Natural killer cell (primary cell): Measurements from ENCODE around the gene MGME1. TPM values are rescaled to one million over a fixed set of nuclear protein-coding genes. Genes with fewer than 3 reads are reported as not detected.

ENCODE experiments used
- ATAC-seq, 3 donors: fragments of 150-1000 bp in 2 of 3; fragments of 200-7000 bp in 1 of 3; cut with Tn5 transposase; 1 replicate in 1 of 3; 2 replicates in 2 of 3; pipeline ENCODE4 v1.10.0; 2021; ENCODE audit warnings: mild to moderate bottlenecking in 2 of 3, moderate library complexity in 2 of 3
- DNase-seq, 2 donors: peaks; one replicate each; pipeline versions ENCODE4 v3.0.0 to v3.0.0-alpha.2; 2013 to 2021; ENCODE audit warnings: mixed read lengths in 1 of 2
- H3K27ac ChIP-seq: one replicate; pipeline ENCODE4 v1.5.1; 2013; ENCODE audit warnings: mild to moderate bottlenecking, low read length
- H3K27me3 ChIP-seq: one replicate; pipeline ENCODE4 v1.6.1; 2013; ENCODE audit warnings: low read length; ENCODE audit not compliant: control insufficient read depth, insufficient read depth
- H3K36me3 ChIP-seq: one replicate; pipeline ENCODE4 v1.6.1; 2013; ENCODE audit warnings: low read length; ENCODE audit not compliant: control insufficient read depth, insufficient read depth
- H3K4me1 ChIP-seq: one replicate; pipeline ENCODE4 v1.6.1; 2013; ENCODE audit warnings: low read length; ENCODE audit not compliant: control insufficient read depth, insufficient read depth
- H3K4me3 ChIP-seq: one replicate; pipeline ENCODE4 v1.5.1; 2013; ENCODE audit warnings: low read length
- H3K9me3 ChIP-seq: one replicate; pipeline ENCODE4 v1.6.1; 2013; ENCODE audit warnings: low read length; ENCODE audit not compliant: control insufficient read depth, insufficient read depth
- H3K27ac Mint-ChIP-seq, 2 donors: one replicate each; pipeline ENCODE4 v1.8.0; 2022; ENCODE audit warnings: mild to moderate bottlenecking in 2 of 2, mixed read lengths in 2 of 2, moderate library complexity in 1 of 2
- H3K27me3 Mint-ChIP-seq, 2 donors: one replicate each; pipeline ENCODE4 v1.8.0; 2022; ENCODE audit warnings: low read depth in 2 of 2, mixed read lengths in 2 of 2
- H3K36me3 Mint-ChIP-seq: one replicate; pipeline ENCODE4 v1.8.0; 2022; ENCODE audit warnings: mixed read lengths
- H3K4me1 Mint-ChIP-seq, 2 donors: one replicate each; pipeline ENCODE4 v1.8.0; 2022; ENCODE audit warnings: mixed read lengths in 2 of 2
- H3K4me3 Mint-ChIP-seq: one replicate; pipeline ENCODE4 v1.8.0; 2022; ENCODE audit warnings: mild to moderate bottlenecking, moderate library complexity, mixed read lengths
- H3K9me3 Mint-ChIP-seq, 2 donors: one replicate each; pipeline ENCODE4 v1.8.0; 2022; ENCODE audit warnings: mixed read lengths in 2 of 2
- WGBS: methylation state at CpG from one replicate; pipeline ENCODE4 v1.1.7; 2013; ENCODE audit warnings: missing lambda C conversion rate; ENCODE audit not compliant: insufficient coverage; 5-methylcytosine and 5-hydroxymethylcytosine counted together
- intact Hi-C: fragments of 100-400 bp; cut with micrococcal nuclease; formaldehyde crosslinking; loops from one replicate; pipeline ENCODE4 v1.14.2; 2022
- total RNA-seq, 4 donors: library from RNA; stranded (reverse); fragments of 120-200 nt in 1 of 4; gene quantifications; one replicate each; pipeline versions ENCODE4 v1.2.3 to v1.2.4, GENCODE V29; 2013 to 2022
- TF ChIP-seq, protein P1 (sequence below): fragments of 200-600 bp; IDR thresholded peaks from one replicate; pipeline ENCODE4 v1.8.0; 2022; ENCODE audit warnings: antibody characterized with exemption

The MGME1 gene
- total RNA-seq, 3 donors from 2014 or later (not counting 1 experiment from before 2014, with no cell fraction given) = 10.3 to 25.1 (median 13.0) TPM

DNA sequence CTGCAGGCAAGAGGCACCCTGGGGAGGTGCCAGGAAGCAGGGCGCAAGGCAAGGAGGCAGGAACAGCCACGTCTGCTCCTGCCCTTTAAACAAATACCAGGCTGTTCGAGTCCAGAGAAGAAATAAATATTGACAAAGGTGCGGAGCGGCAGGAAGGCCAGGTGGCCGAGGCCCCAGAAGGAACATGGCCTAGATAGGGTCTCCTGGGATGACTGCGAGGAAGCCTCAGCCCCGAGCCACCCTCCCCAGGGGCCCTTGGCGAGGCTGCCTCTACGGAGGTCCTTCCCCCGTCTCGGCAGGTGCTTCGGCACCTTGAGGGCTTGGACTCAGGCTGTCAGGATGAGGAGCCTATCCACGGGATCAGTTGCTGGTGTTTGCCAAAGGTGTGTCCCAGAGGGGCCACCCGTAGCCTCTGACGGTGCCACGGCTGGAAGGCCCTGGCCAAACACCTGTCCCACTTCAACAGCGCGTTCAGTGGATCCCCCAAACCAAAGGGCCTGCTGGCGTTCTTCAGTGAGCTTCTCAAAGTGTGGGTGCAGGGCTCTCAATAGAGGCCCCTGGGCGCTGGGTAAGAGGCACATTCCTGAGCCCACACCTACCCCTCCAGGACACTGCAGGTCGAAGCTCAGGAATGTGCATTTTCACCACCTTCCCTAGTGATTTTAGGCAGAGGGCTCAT lies 40.0 kb upstream of the MGME1 start:
- Histone ChIP-seq H3K4me3 (no peak overlapping the region), H3K27ac (no peak overlapping the region), H3K9me3 (no peaks in the 10 kb centered on the region), H3K36me3 (no peaks in the 10 kb centered on the region), H3K4me1 (no peaks in the 10 kb centered on the region), H3K27me3 (no peaks in the 10 kb centered on the region)
- WGBS = 69% methylated on average over 22 of the region's 22 CpGs
- ATAC-seq (no peak), DNase-seq (no peak)
- Mint-ChIP-seq H3K36me3 (no peaks in the 10 kb centered on the region), H3K27me3 (no peaks in the 10 kb centered on the region), H3K4me1 (no peaks in the 10 kb centered on the region), H3K27ac (no peak overlapping the region), H3K9me3 (no peaks in the 10 kb centered on the region), H3K4me3 (no peak overlapping the region)
- intact Hi-C loops = no loop called here
- TF ChIP-seq, protein P1, sequence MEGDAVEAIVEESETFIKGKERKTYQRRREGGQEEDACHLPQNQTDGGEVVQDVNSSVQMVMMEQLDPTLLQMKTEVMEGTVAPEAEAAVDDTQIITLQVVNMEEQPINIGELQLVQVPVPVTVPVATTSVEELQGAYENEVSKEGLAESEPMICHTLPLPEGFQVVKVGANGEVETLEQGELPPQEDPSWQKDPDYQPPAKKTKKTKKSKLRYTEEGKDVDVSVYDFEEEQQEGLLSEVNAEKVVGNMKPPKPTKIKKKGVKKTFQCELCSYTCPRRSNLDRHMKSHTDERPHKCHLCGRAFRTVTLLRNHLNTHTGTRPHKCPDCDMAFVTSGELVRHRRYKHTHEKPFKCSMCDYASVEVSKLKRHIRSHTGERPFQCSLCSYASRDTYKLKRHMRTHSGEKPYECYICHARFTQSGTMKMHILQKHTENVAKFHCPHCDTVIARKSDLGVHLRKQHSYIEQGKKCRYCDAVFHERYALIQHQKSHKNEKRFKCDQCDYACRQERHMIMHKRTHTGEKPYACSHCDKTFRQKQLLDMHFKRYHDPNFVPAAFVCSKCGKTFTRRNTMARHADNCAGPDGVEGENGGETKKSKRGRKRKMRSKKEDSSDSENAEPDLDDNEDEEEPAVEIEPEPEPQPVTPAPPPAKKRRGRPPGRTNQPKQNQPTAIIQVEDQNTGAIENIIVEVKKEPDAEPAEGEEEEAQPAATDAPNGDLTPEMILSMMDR = no peak

DNA sequence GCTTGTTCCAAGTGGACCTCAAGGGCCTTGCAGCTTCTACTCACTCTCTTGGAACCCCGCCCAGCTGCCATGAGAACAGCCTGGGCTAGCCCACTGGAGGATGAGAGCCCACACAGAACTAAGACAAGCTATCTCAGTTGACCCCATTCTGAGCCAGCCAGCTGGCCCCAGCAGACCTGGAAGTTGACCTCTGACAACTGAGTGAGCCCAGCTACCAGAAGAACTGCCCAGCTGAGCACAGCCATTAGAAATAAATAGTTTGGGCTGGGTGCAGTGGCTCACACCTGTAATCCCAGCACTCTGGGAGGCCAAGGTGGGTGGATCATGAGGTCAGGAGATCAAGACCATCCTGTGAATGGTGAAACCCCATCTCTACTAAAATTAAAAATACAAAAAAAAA lies 37.3 kb upstream of the MGME1 start:
- no peaks in the 10 kb centered on the region for H3K9me3 Mint-ChIP-seq
- no peaks in the 10 kb centered on the region for H3K9me3 ChIP-seq
- H3K4me1 ChIP-seq = no peaks in the 10 kb centered on the region
- no peaks in the 10 kb centered on the region for H3K27me3 Mint-ChIP-seq
- ATAC-seq (no peak), DNase-seq (no peak)
- no peak overlapping the region for H3K27ac ChIP-seq
- WGBS = 93% methylated on average over 1 of the region's 1 CpG
- no peak overlapping the region for H3K4me3 Mint-ChIP-seq
- no peaks in the 10 kb centered on the region for H3K36me3 Mint-ChIP-seq
- H3K4me3 ChIP-seq = no peak overlapping the region
- H3K27ac Mint-ChIP-seq = no peak overlapping the region
- TF ChIP-seq, protein P1 = no peak
- H3K36me3 ChIP-seq = no peaks in the 10 kb centered on the region
- H3K27me3 ChIP-seq = no peaks in the 10 kb centered on the region
- H3K4me1 Mint-ChIP-seq = no peaks in the 10 kb centered on the region
- intact Hi-C loops = no loop called here

DNA sequence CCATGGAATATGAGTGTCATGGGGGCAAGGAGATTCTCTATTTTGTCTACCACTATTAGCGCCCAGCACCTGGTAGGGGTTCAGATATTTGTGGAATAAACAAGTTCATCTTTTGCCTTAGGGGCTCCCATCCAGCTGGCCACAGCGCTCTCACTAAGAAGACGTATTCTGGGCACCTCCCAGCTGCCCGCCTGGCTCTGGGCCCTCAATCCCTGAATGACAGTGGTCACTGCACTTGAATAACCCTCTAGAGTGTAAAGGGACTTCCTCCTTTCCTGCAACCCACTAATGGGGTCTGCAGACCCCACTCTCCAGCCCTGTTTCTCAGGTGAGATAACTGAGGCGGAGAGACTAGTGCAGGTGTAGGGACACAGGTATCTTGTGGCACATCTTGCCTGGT lies 36.4 kb upstream of the MGME1 start:
- no peaks in the 10 kb centered on the region for H3K9me3 ChIP-seq
- H3K27me3 ChIP-seq = no peaks in the 10 kb centered on the region
- H3K36me3 ChIP-seq = no peaks in the 10 kb centered on the region
- WGBS = 95% methylated on average over 4 of the region's 5 CpGs
- intact Hi-C loops = no loop called here
- Mint-ChIP-seq H3K27me3 (no peaks in the 10 kb centered on the region), H3K4me1 (no peaks in the 10 kb centered on the region), H3K9me3 (no peaks in the 10 kb centered on the region), H3K4me3 (no peak overlapping the region), H3K27ac (no peak overlapping the region), H3K36me3 (no peaks in the 10 kb centered on the region)
- H3K4me3 ChIP-seq = no peak overlapping the region
- no peaks in the 10 kb centered on the region for H3K4me1 ChIP-seq
- DNase-seq (no peak), ATAC-seq (no peak)
- no peak overlapping the region for H3K27ac ChIP-seq
- TF ChIP-seq, protein P1 = no peak

DNA sequence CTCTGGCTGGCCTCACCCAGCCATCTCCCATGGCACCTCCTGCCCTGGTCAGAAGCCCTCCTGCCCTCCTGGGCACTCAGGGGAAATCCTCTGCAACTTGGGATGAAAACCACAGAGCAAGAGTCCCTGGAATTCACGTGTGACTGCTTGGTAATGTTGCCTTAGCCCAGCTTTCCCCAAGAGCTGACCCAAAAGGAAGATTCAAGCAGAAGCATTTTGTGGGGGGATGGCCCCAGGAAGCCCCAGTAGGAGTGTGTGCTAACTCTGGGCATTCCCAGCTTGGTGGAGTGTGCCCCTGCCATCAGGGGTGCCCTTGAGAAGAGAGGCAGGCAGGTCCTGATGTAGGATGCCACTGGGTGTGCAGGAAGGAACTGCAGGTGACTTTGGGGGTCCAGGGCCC lies 35.7 kb upstream of the MGME1 start:
- Mint-ChIP-seq H3K27me3 (no peaks in the 10 kb centered on the region), H3K27ac (peak overlapping the region in 1 of 2 donors; percentile 24), H3K4me1 (no peaks in the 10 kb centered on the region), H3K9me3 (no peaks in the 10 kb centered on the region), H3K36me3 (no peaks in the 10 kb centered on the region), H3K4me3 (no peak overlapping the region)
- no peak for ATAC-seq
- no peak overlapping the region for H3K27ac ChIP-seq
- no peaks in the 10 kb centered on the region for H3K27me3 ChIP-seq
- H3K9me3 ChIP-seq = no peaks in the 10 kb centered on the region
- TF ChIP-seq, protein P1 = no peak
- H3K4me1 ChIP-seq = peaks cover under 1% of the 10 kb centered on the region
- WGBS = 67% methylated on average over 1 of the region's 1 CpG
- no peak for DNase-seq
- intact Hi-C loops = no loop called here
- H3K36me3 ChIP-seq = no peaks in the 10 kb centered on the region
- no peak overlapping the region for H3K4me3 ChIP-seq
